ENCODE results near the gene QSER1.
"Not testable (repeated sequence)": the region's sequence is repeated elsewhere in the genome, so short reads cannot be mapped to it uniquely, and the experiment has no call there.

The QSER1 gene

DNA sequence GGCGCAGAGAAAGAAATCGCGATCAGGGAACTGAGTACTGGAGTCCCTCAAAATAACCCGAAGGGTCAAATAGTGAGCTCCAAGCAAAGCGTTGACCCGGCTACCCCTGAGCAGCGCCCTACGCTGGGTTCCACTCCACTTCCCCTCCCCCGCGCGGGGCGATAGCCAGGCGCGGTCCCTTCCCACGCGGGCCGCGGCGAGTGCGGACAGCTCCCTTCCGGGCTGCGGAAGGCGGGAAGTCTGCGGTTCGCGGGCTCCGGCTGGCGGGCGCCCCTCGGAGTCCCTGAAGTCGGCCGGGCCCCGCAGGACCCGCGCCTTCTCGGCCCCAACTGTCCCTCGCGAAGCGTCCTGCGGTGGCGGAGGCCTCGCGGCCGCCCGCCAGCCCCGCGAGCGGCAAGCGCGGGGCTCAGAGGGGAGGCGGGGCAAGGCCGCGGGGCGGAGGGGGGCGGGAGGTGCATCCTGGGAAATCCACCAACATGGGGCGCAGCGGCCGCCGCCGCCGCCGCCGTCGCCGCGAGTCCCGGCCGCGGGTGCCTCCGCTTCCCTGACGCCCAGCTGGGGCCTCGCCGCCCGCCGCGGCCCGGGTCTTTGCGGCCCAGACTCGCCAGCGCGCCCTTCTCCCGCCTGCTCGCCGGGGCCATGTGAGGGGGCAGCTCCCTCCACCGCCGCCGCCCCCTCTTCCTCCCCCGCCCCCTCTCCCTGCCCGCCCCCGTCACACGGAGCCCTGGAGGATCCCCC lies at the start of gene QSER1:
TSS of gene QSER1 (plus strand) at position 457 of the 738 bp plus-strand sequence. CDS start 315 bp downstream, outside the sequence.
- DNase-seq: peak; percentile 81

DNA sequence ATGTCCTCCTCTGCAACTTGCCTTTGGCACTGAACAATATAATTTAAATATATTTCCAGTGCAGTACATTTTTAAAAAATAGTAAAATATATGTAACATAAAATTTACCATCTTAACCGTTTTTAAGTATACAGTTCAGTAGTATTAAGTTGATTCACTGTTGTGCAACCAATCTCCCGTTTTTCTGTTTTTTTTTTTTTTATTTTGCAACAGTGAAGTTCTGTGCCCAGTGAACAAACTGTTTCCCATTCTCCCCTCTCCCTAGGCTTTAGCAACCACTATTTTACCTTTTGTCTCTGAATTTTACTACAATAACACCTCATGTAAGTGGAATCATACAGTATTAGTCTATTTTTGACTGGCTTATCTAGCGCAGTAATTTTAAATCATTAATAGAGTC lies 49.1 kb upstream of the QSER1 start:
- no peak for DNase-seq

DNA sequence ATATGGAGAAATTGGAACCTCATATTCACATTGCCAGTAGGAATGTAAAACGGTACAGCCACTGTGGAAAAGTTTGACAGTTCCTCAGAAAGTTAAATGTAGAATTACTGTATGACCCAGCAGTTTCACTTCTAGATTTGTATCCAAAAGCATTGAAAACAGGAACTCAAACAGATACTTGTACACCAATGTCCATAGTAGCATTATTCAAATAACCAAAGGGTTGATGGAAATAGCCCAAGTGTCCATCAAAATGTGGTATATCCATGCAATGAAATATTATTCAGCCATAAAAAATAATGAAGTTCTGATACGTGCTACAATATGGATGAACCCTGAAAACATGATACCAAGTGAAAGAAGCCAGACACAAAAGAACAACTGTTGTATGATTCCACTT lies 45.1 kb upstream of the QSER1 start:
- DNase-seq: no peak

- DNase-seq: no peak
These were observed 42.9 kb upstream of the QSER1 start for GRCh38 chr11:32849761-32850160.

DNA sequence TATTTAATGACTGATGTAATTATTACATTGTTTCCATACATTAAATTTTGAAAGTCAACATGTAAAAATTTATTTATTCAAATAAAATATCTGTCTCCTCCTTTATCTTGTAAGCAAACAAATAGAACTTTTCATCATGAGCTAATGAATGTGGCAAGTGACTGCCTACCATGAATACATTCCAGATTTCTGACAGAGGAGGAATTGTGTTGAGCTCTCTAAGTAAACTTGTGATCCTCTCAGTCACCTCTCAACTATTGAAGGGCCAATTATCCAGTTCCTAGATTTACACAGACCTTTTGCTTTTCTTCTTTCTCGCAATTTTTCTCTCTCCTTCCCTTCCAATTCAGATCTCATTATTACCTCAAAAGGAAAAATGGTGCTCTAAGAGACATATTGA lies 41.4 kb upstream of the QSER1 start:
- no peak for DNase-seq

GRCh38 chr11:32852207-32852606 lies 40.4 kb upstream of the QSER1 start:
- DNase-seq: no peak

DNA sequence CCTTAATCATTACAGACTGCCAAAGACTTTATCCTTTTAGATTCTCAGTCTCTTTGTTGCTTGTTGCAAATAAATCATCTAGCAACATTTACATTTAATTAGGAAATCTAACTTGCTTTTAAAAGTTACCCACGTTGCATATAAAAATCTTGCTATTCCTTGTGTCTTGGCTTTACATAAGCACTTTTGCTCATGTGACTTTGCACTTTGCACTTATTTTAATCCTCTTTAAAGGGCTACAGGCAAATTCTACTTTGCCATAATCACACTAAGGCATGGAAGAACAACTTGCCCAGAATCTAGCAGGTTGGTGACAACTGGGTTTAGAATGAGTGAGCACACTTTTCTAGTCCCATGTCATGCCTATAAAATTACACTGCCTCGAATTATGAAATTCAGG lies 37.0 kb upstream of the QSER1 start:
- no peak for DNase-seq

- DNase-seq: no peak
These were observed 33.9 kb upstream of the QSER1 start for GRCh38 chr11:32858731-32859130.

GRCh38 chr11:32861850-32862577 lies 30.6 kb upstream of the QSER1 start:
- DNase-seq: no peak

DNA sequence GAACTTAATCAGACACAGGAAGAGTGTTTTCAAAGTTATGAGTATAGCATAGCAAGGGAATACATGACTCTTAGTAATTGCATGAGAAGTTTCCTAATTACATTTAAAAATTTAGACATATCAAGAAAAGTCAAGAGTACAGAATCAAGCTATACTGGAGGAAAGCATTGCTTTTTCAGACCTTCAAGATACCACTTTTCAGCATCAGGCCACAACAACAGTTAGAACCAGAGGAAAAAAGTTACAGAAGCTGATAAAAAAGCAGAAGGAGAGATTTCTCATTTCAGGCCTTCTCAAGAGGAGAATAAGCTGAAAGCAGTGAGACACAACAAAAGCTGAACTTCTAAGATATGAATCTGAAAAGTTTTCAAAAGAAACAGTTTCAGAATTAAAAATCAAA lies 28.1 kb upstream of the QSER1 start:
- no peak for DNase-seq

GRCh38 chr11:32868752-32869151 lies 23.9 kb upstream of the QSER1 start:
- DNase-seq: not testable (repeated sequence)

DNA sequence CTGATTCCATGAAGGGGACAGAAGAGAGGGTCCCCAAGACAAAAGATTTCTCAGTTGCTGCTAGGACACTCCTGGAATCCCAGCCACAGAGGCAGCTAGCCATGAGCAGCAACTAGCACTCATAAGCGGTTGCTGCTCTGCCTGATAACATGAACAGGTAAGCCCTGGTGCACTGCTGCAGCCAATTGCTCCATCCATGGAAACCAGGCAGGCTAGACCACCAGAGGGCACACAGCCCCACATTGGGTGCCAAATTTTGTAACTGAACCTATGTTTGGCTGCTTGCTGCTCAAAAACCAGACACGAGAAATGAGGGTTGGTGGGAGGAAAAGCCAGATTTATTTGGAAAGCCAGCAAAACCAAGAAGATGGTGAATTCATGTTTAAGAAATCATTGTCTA lies 21.9 kb upstream of the QSER1 start:
- peak; percentile 12 for DNase-seq

GRCh38 chr11:32874132-32874531 lies 18.5 kb upstream of the QSER1 start:
- DNase-seq: no peak

DNA sequence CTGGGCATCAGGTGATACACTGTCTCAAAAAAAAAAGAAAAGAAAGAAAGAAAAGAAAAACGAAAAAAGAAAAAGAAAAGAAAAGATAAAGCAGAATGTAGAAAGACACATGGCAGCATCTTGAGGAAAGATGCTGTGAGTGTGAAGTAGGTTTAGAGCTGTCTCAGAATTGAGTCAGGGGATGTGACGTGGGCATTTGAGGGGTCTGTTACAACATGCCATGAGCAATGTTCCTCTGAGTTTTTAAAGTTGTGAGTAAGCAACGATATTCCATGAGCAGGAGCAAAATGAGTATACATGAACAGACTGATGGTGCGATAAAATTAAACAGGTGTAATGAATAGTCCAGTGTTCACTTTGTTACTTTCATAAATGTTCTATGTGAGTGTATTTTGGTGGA lies 11.3 kb upstream of the QSER1 start:
- DNase-seq: no peak

GRCh38 chr11:32883421-32883820 lies 9.2 kb upstream of the QSER1 start:
- no peak for DNase-seq

GRCh38 chr11:32884023-32884422 lies 8.6 kb upstream of the QSER1 start:
- DNase-seq: no peak

GRCh38 chr11:32884770-32885384 lies 7.7 kb upstream of the QSER1 start:
- no peak for DNase-seq

GRCh38 chr11:32885556-32885955 lies 7.1 kb upstream of the QSER1 start:
- no peak for DNase-seq

DNA sequence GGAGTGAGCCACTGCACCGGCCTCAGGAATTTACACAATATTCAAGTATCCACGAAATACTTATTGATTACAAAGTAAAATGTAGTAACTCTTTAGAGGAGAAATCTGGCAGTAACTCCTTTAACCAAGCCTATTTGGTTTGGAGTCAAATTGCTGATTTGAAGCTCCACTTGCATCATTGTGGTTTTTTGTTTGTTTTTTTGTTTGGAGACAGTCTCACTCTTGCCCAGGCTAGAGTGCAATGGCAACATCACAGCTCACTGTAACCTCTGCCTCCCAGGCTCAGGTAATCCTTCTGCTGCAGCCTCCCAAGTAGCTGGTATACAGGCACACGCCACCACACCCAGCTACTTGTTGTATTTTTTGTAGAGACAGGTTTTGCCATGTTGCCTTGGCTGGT lies 6.4 kb upstream of the QSER1 start:
- DNase-seq: no peak

GRCh38 chr11:32887707-32888383 lies 4.8 kb upstream of the QSER1 start:
- DNase-seq: not testable (repeated sequence)

DNA sequence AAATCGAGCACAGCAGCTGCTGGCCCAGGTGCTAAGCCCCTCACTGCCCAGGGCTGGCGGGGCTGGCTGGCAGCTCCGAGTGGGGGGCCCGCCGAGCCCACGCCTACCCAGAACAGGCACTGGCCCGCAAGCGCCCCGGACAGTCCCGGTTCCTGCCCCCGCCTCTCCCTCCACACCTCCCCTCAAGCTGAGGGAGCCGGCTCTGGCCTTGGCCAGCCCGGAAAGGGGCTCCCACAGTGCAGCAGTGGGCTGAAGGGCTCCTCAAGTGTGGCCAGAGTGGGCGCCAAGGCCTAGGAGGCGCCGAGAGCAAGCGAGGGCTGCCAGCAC lies 4.3 kb upstream of the QSER1 start:
- not testable (repeated sequence) for DNase-seq

GRCh38 chr11:32888805-32889204 lies 3.8 kb upstream of the QSER1 start:
- DNase-seq: no peak

GRCh38 chr11:32890843-32891656 lies 1.6 kb upstream of the QSER1 start:
- peak; percentile 51 for DNase-seq
